ENCODE data around the gene DNAL1.

The DNAL1 gene

DNA sequence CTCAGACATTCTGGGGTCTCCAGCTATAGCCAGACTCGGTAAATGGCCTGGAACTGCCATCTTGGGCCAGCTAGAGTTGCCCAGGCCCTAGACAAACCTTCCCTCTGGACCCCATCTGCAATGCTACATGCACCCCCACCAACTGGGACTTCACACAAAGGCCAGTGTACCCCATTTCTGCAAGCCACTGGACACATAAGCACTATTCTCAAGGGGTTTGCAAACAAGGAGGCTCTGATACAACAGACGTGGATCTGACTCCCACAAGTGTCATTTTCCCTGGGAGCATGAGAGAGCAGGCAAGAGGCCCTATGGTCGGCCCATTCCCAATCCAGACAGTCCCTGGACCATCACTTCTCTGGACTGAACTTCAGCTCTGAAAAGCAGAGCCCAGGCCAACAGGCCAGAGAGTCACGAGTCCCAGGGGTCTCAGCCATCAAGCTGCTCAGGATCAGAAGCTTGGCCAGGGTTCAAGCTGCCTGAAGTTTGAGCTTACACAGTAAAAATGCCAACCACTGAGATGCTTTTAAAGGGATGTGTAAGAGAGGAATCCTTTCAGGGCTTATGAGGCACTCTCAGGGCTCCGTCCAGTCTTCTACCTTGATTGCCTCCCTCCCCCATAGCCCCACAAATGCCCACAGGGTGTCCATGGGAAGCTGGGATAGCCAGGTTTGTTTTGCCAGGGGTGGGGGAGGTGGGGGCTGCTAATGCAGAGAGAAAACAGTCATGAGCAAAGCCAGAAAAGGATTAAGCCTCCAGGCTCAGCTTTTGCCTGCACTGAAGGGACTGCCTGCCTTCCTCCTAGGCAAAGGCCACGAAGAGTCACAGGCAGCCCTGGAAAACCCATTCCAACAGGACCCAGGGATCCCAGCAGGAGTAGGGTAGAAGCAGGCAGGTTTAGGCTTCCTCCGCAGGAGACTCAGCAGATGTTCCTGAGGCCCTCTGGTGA lies 101.1 kb downstream of the DNAL1 start:
- no peak for DNase-seq

DNA sequence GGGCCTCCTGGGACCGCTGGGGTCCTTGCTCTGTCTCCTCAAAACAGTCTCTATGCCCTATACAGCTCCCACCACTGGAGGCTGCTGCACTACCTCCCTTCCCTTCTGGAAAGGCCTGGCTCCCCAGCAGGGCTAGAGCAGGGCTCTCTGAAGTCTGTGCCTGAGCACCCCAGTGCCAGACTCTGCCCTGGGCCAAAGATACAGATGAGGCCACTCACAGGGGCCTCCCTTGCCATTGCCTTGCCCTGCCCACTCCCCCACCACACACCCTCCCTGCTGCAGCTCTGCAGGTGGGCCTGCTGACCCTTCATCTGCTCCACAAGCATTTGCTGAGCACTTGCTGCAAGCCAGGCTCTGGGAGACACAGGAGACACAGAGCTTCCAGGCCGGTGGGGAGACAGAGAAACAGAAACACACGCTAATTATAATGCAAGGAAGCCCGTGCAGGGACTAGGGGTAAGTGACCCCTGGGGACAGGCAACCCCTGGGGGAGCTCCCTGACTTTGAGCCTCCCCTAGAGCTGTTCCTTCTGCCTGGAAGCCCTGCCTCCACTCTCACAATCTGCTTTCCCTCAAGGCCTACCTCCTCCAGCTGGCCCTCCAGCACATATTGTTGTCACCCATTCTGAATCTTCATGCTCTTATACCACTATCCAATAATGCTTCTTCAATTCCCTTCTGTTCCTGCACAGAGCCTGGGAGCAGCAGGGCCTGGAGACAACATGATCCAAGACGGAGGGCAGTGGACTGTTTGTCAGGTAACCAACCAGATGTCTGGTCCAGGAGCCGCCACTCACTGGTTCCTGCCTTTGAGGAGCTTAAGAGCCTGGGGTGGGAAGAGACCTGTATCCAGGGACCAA lies 102.0 kb downstream of the DNAL1 start:
- DNase-seq, result no peak

DNA sequence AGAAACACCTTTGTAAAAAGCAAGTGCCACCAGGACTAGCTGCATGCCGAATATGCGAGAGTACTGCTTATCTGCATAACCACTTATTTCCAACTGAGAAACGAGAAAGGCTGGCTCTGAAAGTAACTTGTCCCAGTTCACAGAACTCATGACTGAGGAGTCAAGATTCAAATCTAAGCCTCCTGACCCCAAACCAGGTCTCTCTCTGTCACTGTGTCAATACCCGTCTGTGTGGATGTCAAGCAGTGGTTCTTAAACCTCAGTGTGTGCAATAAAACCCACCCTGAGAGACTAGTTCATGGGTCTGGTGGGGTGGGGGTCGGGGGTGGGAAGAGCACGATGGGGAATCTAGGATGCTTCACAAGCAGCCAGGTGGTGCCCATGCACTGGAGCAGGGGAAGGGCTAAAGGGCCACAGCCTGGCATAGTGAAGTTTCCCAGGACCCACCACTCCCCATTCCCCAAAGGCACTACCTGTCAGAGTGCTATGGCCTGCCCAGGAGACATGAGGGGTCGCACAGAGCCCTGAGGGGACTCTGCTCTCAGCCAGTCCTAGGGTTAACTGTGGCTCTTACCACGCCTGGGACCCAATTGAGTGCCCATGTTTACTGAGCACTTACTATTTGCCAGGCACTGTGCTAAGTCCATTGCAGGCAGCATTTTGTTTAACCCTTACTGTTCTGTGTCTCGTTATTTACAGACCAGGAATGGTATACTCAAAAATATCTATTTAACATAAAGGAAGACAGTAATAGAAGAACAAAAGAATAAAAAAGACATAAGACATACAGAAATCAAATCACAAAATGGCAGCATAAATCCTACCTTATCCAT lies 102.8 kb downstream of the DNAL1 start:
- DNase-seq, result no peak

DNA sequence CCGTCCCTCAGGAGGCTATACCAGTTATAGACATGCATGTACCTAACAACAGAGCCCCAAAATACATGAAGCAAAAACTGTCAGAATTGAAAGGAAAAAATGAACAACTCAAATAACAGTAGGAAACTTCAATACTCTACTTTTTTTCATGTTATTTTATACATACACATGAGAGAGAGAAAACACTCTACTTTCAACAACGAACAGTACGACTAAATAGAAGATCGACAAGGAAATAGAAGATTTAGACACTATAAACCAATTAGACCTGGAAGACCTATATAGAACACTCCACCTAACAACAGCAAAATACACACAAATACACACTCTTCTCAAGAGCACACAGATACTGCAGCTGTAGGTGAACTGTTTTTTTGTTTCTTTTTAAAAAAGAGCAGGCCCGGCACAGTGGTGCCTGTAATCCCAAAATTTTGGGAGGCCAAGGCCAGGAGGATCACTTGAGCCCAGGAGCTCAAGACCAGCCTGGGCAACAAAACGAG lies 104.1 kb downstream of the DNAL1 start:
- no peak for DNase-seq

DNA sequence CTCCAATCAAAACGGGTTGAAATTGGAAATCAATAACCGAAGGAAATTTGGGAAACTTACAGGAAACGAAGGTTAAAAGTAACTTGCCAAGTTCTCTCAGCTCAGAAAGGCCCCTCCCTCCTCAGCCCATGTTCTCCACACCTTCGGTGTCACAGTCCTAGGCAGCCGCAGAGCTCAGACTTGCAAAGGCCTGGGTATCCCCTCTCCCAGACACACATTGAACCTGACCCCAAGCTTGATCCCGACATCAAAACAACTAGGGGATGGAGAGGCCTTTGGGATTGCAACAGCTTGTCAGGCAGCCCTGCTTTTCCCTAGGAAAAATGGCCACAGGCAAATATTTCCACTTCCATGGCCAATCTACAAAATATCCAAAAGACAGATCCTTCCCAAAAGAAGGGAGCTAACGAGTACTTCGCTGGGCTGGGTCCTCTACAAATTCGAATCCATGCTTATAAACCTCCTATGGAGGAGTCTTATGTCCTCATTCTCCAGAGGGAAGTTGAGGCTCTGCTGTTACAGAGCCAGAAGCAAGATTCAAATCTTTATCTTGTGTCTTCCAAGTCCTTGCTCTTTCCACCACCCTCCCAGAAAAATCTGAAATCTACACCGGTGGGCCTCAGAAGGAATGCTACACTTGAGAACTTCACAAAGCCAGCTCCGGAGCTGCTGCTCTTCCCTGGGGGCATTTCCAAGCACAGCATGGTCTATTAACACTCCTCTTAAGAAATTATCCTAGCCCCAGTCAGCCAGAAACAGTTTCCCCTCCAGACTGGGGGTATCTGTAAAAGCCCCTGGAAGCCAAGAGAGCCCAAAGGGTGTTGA lies 105.1 kb downstream of the DNAL1 start:
- no peak for DNase-seq

DNA sequence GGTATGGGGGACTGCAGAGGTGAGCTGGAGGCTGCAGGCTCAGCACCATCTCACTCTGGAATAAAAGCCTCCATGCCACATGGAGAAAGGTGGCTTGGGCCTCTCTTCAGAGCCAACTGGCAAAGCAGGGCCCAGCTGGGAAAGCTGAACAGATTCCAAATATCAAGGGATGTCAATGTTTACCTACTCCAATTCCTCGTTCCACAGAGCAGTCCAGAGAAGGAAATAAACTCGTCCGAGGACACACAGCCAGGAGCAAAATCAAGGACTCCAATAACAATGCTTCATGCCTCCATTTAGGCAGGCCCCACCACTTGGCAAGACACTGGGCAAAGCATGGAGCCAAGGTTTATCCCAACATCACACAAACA lies 105.7 kb downstream of the DNAL1 start:
- DNase-seq, result no peak

DNA sequence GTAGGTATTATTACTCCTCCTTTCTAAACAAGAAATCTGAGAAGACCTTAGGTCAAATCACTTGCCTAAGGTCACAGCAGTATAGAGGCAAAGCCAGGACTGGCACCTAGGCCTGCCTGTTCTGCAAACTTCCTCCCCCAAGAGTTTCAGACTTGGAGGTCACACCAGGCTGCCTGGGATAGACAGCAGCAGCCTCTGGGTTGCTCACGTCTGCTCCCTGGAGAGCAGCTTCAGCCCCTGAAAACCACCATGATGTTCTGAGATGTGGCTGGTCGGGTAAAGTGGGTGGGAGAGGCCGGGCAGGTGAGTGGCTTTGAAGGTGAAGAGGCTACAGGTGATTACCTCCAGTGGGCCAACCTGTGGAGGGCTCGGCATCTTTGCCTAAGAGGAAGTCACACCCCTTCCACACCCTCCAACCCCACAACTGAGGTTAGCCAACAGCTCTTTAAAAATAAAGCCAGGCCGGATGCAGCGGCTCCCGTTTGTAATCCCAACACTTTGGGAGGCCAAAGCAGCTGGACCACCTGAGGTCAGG lies 106.4 kb downstream of the DNAL1 start:
- no peak for DNase-seq

DNA sequence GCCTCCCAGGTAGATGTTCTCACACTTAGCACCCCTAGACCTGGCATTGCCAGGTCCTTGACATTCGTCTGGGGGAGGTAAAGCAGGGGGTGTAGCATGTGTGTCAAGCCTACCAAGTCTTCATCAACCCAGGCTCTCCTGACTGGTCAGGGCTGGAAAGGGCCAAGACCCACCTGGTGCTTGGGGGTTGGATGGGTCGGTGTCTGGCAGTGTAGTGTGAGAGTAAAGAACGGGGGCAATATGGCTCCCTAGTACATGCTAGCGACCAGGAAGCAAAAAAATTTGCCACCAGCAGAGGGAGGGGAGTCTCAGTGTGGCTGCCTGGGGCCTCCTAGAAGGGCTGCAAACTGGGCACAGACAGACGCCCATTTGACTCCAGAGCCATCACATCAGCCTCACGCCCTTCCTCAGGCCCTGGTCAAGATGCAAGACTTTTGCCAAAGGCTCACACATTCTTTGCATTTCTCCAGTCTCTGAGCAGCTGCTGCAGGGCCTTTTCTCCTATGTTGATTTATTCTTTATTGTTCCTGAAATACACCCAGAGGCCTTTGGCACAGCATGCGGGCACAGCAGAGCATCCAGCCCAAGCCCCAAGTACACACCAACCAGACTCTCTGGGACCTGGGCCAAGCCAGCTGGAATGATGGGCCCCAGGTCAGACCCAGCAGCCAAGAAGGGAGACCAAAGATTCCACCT lies 107.7 kb downstream of the DNAL1 start:
- peak in 5 of 6 experiments; percentile 17 to 44 (median 28) for DNase-seq
